Metanephros (tissue), 2 donors: ENCODE measurements around the gene SLC38A6. TPM values are rescaled to one million over a fixed set of nuclear protein-coding genes. Genes with fewer than 3 reads are reported as not detected.

Source experiments
- small RNA-seq: library from RNA; depleted of rRNA; stranded (forward); fragments of <200 nt; gene quantifications from one replicate; pipeline ENCODE3, GENCODE V24; 2014; ENCODE audit warnings: low replicate concordance
- total RNA-seq: library from RNA; depleted of rRNA; stranded (reverse); fragments of >200 nt; gene quantifications from one replicate; pipeline ENCODE4 v1.2.3, GENCODE V29; 2014

Gene SLC38A6
- 35.1 TPM for total RNA-seq

GRCh38 chr14:60980811-60981632 lies at the start of gene SLC38A6, which contains the start of gene TRMT5:
Gene SLC38A6, plus strand, starts transcription at chr14:60981245. Its CDS starts 33 bp downstream, at chr14:60981278.
Gene TRMT5, minus strand, starts transcription at chr14:60981079. Its CDS starts 106 bp downstream, at chr14:60980973.

Small RNAs within 50 kb of the gene (small RNA-seq; reads per million reads assigned to genes)
- not detected for gene RNU6-398P

Other genes starting within 250 kb of the SLC38A6 start
- gene MNAT1, start 246.5 kb upstream of the SLC38A6 start, total RNA-seq = 48.0 TPM
- gene TRMT5, start 166 bp upstream of the SLC38A6 start, total RNA-seq = 19.7 TPM